CD4-positive, alpha-beta T cell treated with Interferon alpha-2 for 1 hour (primary cell): ENCODE results near the gene CHRNA5.
"Not testable (repeated sequence)": the region's sequence is repeated elsewhere in the genome, so short reads cannot be mapped to it uniquely, and the experiment has no call there.

Source experiments
- DNase-seq, 2 donors: peaks; one replicate each; pipeline ENCODE4 v3.0.0-alpha.2; 2020 to 2022

The CHRNA5 gene

GRCh38 chr15:78565097-78565950 lies at the start of gene CHRNA5:
CHRNA5 (plus strand) TSS chr15:78565520; CDS start chr15:78565720, 200 bp downstream.
- DNase-seq: peak; percentile 4 to 82

- DNase-seq: not testable (repeated sequence)
Observed at GRCh38 chr15:78520035-78520434, 45.3 kb upstream of the CHRNA5 start.

- DNase-seq: no peak
Observed at GRCh38 chr15:78524230-78524629, 41.1 kb upstream of the CHRNA5 start.

- no peak for DNase-seq
Observed at GRCh38 chr15:78527325-78527724, 38.0 kb upstream of the CHRNA5 start.

GRCh38 chr15:78533331-78533730 lies 32.0 kb upstream of the CHRNA5 start:
- DNase-seq: no peak

DNA sequence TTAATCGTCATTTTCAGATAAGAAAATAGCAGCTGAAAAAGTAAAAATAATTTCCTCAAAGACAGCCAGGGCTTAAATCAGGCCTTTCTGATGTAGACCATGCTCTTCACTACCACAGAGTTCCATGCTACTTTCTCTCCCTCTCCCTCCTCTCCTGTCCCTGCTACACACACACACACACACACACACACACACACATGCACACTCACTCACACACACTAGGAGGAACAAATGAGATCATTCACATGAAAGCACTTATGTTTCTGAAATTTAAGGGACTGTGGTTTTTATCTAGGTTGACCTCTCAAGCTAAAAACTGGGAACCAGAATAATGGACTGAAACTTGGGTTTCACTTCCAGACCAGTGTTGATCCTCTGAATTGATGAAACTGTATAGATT lies 29.2 kb upstream of the CHRNA5 start:
- DNase-seq: peak in 1 of 2 donors; percentile 11

GRCh38 chr15:78537266-78537905 lies 27.9 kb upstream of the CHRNA5 start:
- DNase-seq: no peak

- no peak for DNase-seq
Observed at GRCh38 chr15:78538358-78538757, 27.0 kb upstream of the CHRNA5 start.

DNA sequence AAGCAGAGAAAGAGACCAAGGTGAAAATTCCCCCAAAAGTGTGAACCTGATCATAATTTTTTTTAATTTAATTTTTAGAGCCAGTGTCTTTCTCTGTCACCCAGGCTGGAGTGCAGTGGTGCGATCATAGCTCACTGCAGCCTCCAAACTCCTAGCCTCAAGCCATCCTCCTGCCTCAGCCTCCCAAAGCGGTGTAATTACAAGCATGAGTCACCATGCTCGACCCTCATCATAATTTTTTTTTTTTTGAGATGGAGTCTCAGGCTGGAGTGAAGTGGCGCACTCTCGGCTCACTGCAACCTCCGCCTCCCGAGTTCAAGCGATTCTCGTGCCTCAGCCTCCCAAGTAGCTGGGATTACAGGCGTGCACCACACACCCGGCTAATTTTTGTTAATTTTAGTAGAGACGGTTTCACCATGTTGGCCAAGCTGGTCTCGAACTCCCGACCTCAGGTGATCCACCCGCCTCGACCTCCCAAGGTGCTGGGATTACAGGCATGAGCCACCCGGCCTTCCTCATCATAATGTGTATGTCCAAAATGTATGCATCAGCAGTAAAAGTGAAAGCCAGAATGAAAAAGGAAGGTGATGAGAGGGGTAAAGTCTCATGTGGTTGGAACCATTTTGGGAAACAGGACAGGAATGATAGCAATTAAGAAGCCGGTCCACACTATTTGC lies 25.7 kb upstream of the CHRNA5 start:
- DNase-seq: not testable (repeated sequence)

DNA sequence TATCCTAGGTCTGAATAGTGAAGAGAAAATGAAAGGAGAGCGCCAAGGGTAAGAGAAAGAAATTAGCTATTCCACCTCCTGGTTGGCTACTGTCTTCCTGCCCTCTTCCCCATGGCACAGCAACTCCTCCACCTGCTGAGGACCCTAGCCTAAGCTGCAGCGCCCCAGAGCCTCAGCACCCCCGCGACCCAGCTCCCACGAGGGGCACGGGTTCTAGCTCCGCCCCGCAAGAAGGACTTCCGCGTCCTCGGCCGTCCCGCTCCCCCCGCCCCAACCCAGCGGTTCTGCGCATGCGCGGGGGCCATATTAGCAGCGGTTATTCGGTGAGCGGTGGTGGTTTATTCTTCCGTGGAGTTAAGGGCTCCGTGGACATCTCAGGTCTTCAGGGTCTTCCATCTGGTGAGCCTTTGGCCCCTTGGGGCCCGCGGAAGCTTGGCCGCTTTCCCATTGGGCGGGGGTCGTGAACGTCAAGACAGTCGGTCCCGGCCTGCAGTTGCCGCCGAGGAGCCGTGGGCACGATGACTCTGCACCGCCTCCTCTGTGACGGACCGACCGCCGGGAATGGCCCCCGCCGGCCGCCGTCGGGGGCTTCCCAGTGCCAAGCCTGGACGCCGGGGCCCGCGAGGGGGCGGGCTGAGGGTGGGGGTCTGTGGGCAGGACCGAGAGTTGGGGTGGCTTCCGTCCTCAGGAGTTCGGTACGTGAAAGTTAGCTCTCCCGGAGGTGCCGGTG lies 25.0 kb upstream of the CHRNA5 start, which contains the start of gene PSMA4:
Gene PSMA4, plus strand, starts transcription at position 304 of the 730 bp plus-strand sequence. CDS start 1,484 bp downstream, outside the sequence.
- DNase-seq: peak; percentile 91 to 93

GRCh38 chr15:78540871-78541743 lies 24.2 kb upstream of the CHRNA5 start:
- DNase-seq: peak in 1 of 2 donors; percentile 36

GRCh38 chr15:78541744-78542034 lies 23.6 kb upstream of the CHRNA5 start:
- no peak for DNase-seq

GRCh38 chr15:78542647-78543046 lies 22.7 kb upstream of the CHRNA5 start:
- DNase-seq: no peak

DNA sequence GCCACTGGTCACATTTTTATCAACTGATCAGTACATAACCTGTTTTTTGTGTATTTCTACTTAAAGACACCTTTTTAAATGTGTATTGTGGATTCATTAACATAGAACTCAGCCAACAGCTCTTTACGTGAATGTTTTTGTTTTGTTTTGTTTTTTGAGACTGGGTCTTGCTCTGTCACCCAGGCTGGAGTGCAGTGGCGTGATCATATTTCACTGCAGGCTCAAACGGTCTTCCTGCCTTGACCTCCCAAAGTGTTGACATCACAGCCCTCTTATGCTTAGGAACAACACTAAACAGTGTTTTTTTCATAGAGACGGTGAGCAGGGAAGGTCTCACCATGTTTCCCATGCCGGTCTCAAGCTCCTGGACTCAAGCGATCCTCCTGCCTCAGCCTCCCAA lies 15.1 kb upstream of the CHRNA5 start:
- no peak for DNase-seq

GRCh38 chr15:78550815-78551214 lies 14.5 kb upstream of the CHRNA5 start:
- no peak for DNase-seq

DNA sequence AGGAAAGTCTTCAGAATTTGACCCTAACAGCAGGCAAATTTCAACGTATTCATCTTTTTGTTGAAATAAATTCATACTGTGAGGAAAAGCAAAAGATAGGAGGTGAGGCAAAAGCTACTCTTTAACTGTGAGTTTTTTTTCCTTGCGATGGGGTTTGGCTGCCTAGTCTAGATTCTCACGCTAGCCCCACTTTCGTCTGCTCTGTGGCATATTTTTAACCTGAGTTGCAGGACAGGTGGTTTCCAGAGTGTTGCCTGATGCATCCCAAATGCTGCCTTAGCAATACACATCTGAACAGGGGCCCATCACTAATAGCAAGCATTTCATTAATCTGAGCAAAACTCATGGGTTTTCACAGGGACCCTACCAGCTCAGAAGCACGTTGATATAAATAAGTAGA lies 13.4 kb upstream of the CHRNA5 start:
- DNase-seq: no peak

DNA sequence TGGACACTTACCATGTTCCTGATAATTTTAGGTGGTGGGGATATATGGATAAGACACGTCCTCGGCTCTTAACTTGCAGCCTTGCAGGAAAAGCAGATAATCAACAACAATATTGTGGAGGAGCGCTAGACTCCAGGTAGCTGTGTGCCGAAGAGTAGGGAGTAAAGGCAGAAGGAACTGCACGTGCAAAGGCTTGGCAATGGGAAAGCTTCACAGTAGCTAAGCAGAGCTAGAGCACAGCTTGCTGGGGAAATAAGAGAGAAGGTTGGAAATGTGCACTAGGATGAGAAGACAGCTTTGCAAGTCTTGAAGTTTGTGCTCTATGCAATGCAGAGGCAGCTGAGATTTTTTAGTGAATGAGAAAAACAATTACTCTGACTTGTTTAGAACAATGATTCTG lies 12.7 kb upstream of the CHRNA5 start:
- no peak for DNase-seq

DNA sequence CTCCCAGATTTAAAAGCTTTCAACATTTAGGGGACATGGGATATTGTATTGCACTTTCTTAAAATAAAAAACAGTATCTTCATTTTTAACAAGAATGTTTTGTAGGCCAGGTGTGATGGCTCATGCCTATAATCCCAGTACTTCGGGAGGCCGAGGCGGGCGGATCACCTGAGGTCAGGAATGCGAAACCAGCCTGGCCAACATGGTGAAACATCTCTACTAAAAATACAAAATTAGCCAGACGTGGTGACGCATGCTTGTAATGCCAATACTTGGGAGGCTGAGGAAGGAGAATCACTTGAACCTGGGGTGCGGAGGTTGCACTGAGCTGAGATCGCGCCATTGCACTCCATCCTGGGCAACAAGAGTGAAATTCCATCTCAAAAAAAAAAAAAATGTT lies 5.1 kb upstream of the CHRNA5 start:
- not testable (repeated sequence) for DNase-seq

GRCh38 chr15:78561490-78561889 lies 3.8 kb upstream of the CHRNA5 start:
- no peak for DNase-seq

DNA sequence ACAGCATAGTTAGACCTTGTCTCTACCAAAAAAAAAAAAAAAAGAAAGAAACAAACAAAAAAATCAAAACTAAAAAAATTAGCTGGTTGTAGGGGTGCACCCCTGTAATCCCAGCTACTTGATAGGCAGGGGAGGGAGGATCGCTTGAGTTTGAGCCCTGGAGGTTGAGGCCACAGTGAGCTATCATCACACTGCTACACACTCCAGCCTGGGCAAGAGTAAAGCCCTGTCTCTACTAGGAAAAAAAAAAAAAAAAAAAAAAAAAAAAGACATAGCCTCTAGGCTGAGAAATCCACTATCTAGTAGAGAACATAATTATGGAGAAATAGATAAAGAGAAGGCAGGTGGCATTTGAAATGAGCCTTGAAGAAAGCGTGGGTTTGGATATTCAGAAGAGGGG lies 2.2 kb upstream of the CHRNA5 start:
- DNase-seq: no peak

DNA sequence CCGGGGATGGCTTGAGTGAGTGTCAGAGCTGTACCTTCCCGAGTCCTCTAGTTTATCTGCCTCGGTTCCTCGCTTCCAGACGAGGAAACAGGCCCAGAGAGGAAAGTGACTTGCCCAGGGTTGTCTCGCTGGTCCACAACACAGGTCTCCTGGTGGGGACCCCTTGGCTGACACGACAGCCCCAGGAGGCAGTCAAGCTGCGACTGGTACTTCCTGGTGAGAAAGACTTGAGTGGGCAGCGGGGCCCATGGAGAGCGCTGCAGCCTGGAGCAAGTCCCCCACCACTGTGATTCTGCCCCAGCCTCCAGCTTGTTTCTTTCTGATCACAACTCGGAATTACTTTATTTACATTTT lies 600 bp upstream of the CHRNA5 start:
- no peak for DNase-seq
